Stomach smooth muscle (tissue), 2 donors: ENCODE data around the gene GSTA1.
"Not testable (repeated sequence)": the region's sequence is repeated elsewhere in the genome, so short reads cannot be mapped to it uniquely, and the experiment has no call there.

Experiments used
- H3K27ac ChIP-seq: one replicate; pipeline ENCODE4 v1.7.0; 2013; ENCODE audit warnings: mild to moderate bottlenecking, low read length, inconsistent platforms
- H3K27me3 ChIP-seq, 2 donors: one replicate each; pipeline ENCODE4 v1.7.0; 2013; ENCODE audit warnings: low read length in 2 of 2; ENCODE audit not compliant: insufficient read depth in 2 of 2, control insufficient read depth in 1 of 2
- H3K36me3 ChIP-seq, 2 donors: one replicate each; pipeline ENCODE4 v1.7.0; 2013; ENCODE audit warnings: low read length in 2 of 2; ENCODE audit not compliant: control insufficient read depth in 2 of 2, insufficient read depth in 2 of 2
- H3K4me1 ChIP-seq: one replicate; pipeline ENCODE4 v1.7.0; 2013; ENCODE audit warnings: low read length; ENCODE audit not compliant: control insufficient read depth, insufficient read depth
- H3K4me3 ChIP-seq, 2 donors: one replicate each; pipeline ENCODE4 v1.7.0; 2013; ENCODE audit warnings: low read length in 2 of 2
- H3K9ac ChIP-seq, 2 donors: one replicate each; pipeline ENCODE4 v1.7.0; 2013; ENCODE audit warnings: low read length in 2 of 2, mild to moderate bottlenecking in 1 of 2
- H3K9me3 ChIP-seq, 2 donors: one replicate each; pipeline ENCODE4 v1.7.0; 2013; ENCODE audit warnings: low read length in 2 of 2; ENCODE audit not compliant: control insufficient read depth in 2 of 2
- donor health status: healthy.
- donor health status: Pancreatic carcinoma.

GSTA1 gene

GRCh38 chr6:52803668-52804255 is at the start of gene GSTA1:
Gene GSTA1, minus strand, starts transcription at chr6:52803816. Its CDS starts 4,549 bp downstream, at chr6:52799267.
- not testable (repeated sequence) for H3K36me3 ChIP-seq, H3K4me3 ChIP-seq, H3K27me3 ChIP-seq, H3K9me3 ChIP-seq, H3K4me1 ChIP-seq, H3K9ac ChIP-seq, H3K27ac ChIP-seq

- Histone ChIP-seq H3K36me3 (no peaks in the 10 kb centered on the region), H3K4me3 (no peak overlapping the region), H3K9me3 (peaks cover 5 to 7% of the 10 kb centered on the region in 2 donors), H3K9ac (no peak overlapping the region), H3K4me1 (no peaks in the 10 kb centered on the region), H3K27ac (no peak overlapping the region), H3K27me3 (no peaks in the 10 kb centered on the region)
Measured at GRCh38 chr6:52849137-52849536, 45.5 kb upstream of the GSTA1 start.

- H3K36me3 ChIP-seq, result no peaks in the 10 kb centered on the region
- no peak overlapping the region for H3K4me3 ChIP-seq
- no peaks in the 10 kb centered on the region for H3K27me3 ChIP-seq
- H3K9me3 ChIP-seq, result peaks cover 5 to 7% of the 10 kb centered on the region in 2 donors
- no peak overlapping the region for H3K27ac ChIP-seq
- H3K4me1 ChIP-seq, result no peaks in the 10 kb centered on the region
- no peak overlapping the region for H3K9ac ChIP-seq
Measured at GRCh38 chr6:52846002-52846401, 42.4 kb upstream of the GSTA1 start.

GRCh38 chr6:52843605-52844004 is 40.0 kb upstream of the GSTA1 start:
- Histone ChIP-seq H3K4me1 (no peaks in the 10 kb centered on the region), H3K27ac (no peak overlapping the region)

GRCh38 chr6:52840763-52841585 is 37.4 kb upstream of the GSTA1 start, which contains the start of gene GSTA5:
Gene GSTA5, minus strand, starts transcription at chr6:52840813.
- no peaks in the 10 kb centered on the region for H3K4me1 ChIP-seq
- no peak within 1 kb of the TSS for H3K4me3 ChIP-seq
- no peak within 1 kb of the TSS for H3K9ac ChIP-seq
- no peaks in the 10 kb centered on the region for H3K36me3 ChIP-seq
- no peak within 1 kb of the TSS for H3K27ac ChIP-seq
- H3K9me3 ChIP-seq, result no peaks in the 10 kb centered on the region
- H3K27me3 ChIP-seq, result no peaks in the 10 kb centered on the region

More at GRCh38 chr6:52843605-52844004, 40.0 kb upstream of the GSTA1 start:
- no peaks in the 10 kb centered on the region for H3K36me3 ChIP-seq
- H3K4me3 ChIP-seq, result no peak overlapping the region
- no peaks in the 10 kb centered on the region for H3K27me3 ChIP-seq
- H3K9me3 ChIP-seq, result peaks cover 2 to 4% of the 10 kb centered on the region in 2 donors
- no peak overlapping the region for H3K9ac ChIP-seq

- Histone ChIP-seq H3K4me1 (no peaks in the 10 kb centered on the region), H3K4me3 (no peak overlapping the region), H3K27ac (no peak overlapping the region), H3K9ac (no peak overlapping the region), H3K27me3 (no peaks in the 10 kb centered on the region), H3K9me3 (no peaks in the 10 kb centered on the region), H3K36me3 (no peaks in the 10 kb centered on the region)
Measured at GRCh38 chr6:52839124-52840055, 35.8 kb upstream of the GSTA1 start.

- no peaks in the 10 kb centered on the region for H3K4me1 ChIP-seq
- H3K36me3 ChIP-seq, result no peaks in the 10 kb centered on the region
- H3K9me3 ChIP-seq, result no peaks in the 10 kb centered on the region
- H3K9ac ChIP-seq, result no peak overlapping the region
- no peaks in the 10 kb centered on the region for H3K27me3 ChIP-seq
- no peak overlapping the region for H3K4me3 ChIP-seq
- no peak overlapping the region for H3K27ac ChIP-seq
Measured at GRCh38 chr6:52834481-52834880, 30.9 kb upstream of the GSTA1 start.

GRCh38 chr6:52830869-52831268 is 27.3 kb upstream of the GSTA1 start:
- H3K4me3 ChIP-seq, H3K9ac ChIP-seq, H3K4me1 ChIP-seq, H3K27ac ChIP-seq, H3K9me3 ChIP-seq, H3K36me3 ChIP-seq, H3K27me3 ChIP-seq: not testable (repeated sequence)

GRCh38 chr6:52829046-52829817 is 25.6 kb upstream of the GSTA1 start:
- no peaks in the 10 kb centered on the region for H3K4me1 ChIP-seq
- no peaks in the 10 kb centered on the region for H3K27me3 ChIP-seq
- no peak overlapping the region for H3K4me3 ChIP-seq
- H3K27ac ChIP-seq, result no peak overlapping the region
- no peaks in the 10 kb centered on the region for H3K36me3 ChIP-seq
- H3K9me3 ChIP-seq, result peaks cover 0 to 2% of the 10 kb centered on the region in 2 donors
- no peak overlapping the region for H3K9ac ChIP-seq

GRCh38 chr6:52828621-52829020 is 25.0 kb upstream of the GSTA1 start:
- not testable (repeated sequence) for H3K9ac ChIP-seq, H3K27me3 ChIP-seq, H3K9me3 ChIP-seq, H3K27ac ChIP-seq, H3K36me3 ChIP-seq, H3K4me1 ChIP-seq, H3K4me3 ChIP-seq
